ENCODE results near the gene KCNJ2.

GRCh38 chr17:70134042-70134441, 35.3 kb upstream of the KCNJ2 start:
- TF ChIP-seq EP300 (IDR thresholded peaks at IDR 0.05) (no peak), CTCF (IDR thresholded peaks at IDR 0.05) (no peak), POLR2A (IDR thresholded peaks at IDR 0.05) (no peak), POLR2AphosphoS5 (IDR thresholded peaks at IDR 0.05) (no peak)

Measured in stomach (tissue), 4 donors.